Activated gamma-delta T cell (primary cell): ENCODE results near the gene INF2.
"Not testable (repeated sequence)": the region's sequence is repeated elsewhere in the genome, so short reads cannot be mapped to it uniquely, and the experiment has no call there.

ENCODE experiments used
- DNase-seq: peaks from one replicate; lab custom pipeline; 2025; lab: John Stamatoyannopoulos, UW
- total RNA-seq, 2 donors: gene quantifications; one replicate each; lab custom pipeline; 2026; lab: John Stamatoyannopoulos, UW

The INF2 gene
- 37.1 to 82.4 reads per million in 2 donors for total RNA-seq

DNA sequence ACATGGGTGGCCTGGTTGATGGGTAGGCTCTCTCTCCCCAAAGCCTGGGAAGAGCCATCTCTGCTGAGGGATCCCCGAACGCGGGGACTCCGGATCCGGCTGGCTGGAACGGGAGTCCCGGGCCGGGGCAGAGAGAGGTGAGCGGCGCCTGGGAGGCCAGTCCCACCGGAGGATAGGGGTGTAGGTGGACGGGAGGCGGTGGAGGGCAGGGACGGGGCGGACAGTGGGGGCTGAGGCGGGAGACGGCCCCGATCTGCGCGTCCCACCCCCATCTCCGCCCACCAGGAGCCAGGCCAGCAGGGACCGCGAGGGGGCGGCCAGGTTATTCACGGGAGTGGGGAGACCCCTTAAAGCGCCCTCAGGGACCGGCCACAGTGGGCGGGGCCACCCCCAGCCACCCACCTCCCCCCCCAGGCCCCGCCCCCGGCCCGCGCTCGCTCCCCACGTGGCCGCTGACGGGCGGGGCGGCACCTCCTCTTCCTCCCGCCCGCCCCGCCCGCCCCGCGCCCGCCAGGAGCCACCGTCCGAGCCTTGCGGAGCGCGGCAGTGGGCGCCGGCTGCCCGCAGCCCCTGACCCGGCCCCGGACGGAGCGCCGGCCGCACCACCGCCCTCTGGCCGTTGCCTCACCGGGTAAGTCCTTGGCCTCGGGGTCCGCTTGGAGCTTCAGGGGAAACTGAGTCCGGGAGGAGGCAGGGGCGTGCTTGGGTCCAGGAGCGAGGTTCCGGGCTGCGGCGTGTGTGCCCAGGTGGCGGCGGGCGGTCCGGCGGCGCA lies at the start of gene INF2:
Gene INF2 (plus strand): TSS at position 510 of the 772 bp plus-strand sequence. CDS start 11,748 bp downstream, outside the sequence.
- DNase-seq, result no peak

GRCh38 chr14:104639885-104640548 lies 49.4 kb upstream of the INF2 start:
- peak; percentile 24 for DNase-seq

DNA sequence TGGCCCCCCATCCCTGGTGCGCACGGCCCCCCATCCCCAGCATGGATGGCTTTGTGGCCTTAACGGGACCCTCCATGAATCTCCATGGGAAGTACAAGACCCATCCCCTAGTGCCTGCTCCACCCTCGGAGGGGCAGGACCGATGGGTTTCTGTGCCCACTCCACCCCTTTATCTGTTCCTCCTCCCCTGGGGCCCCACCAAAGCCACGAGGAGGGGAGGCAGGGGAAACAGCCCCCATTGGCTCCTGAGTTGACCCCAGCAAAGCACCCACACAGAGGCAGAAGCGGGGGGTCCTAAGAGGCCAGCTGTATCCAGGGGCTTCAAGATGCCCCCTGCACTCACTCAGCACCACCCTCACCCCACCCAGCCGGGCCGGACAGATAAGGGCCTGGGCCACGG lies 48.7 kb upstream of the INF2 start:
- no peak for DNase-seq

- no peak for DNase-seq
Observed at GRCh38 chr14:104641753-104642539, 47.5 kb upstream of the INF2 start.

GRCh38 chr14:104642540-104642868 lies 46.9 kb upstream of the INF2 start:
- DNase-seq, result no peak

GRCh38 chr14:104643306-104643705 lies 46.1 kb upstream of the INF2 start:
- no peak for DNase-seq

DNA sequence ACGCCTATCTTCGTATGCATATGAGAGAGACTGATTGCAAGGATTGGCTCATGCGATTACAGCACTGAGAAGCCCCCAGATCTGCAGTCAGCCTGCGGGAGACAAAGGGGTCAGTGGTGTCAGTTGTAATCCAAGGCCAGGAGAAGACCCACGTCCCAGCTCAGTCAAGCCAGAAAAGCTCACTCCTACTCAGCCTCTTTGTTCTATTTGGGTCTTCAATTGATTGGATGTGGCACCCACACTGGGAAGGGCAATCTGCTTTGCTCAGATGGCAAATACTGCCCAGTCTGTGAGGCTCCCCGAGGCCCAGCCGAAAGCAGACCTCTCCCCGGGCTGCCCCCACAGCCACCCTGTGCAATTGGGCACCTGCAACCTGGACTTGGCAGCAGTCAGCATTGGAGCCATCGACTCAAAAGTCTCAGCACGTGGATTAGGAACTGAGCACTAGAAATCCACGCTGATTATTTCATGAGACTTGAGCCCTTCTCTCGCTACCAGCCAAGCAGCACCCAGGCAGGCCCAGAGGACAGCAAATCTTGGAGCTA lies 45.3 kb upstream of the INF2 start:
- DNase-seq, result no peak

GRCh38 chr14:104644656-104645378 lies 44.6 kb upstream of the INF2 start:
- no peak for DNase-seq

DNA sequence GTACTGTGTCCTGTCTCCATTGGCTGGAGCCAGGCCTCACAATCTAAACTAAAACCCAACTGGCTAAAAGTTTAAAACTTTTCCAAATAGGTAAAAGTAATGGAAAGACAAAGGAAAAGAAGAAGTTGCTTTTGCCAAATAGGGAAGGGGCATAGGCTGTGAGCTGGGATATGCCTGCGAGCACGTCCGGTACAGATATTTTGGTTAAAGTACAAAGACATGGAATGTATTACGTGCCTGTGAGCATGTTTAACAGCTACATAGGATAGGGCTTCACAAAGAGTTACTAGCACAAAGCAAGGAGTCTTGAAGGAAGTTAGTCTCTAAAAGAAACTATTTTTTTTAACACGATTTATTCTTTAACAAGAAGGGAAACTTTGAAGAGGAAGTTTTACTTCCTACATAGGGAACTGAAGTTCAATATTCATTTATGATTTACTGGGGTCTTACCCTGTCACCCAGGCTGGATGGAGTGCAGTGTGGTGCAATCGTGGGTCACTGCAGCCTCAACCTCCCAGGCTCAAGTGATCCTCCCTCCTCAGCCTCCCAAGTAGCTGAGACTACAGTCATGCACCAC lies 41.9 kb upstream of the INF2 start:
- no peak for DNase-seq

- peak; percentile 32 for DNase-seq
Observed at GRCh38 chr14:104650057-104650980, 39.1 kb upstream of the INF2 start.

DNA sequence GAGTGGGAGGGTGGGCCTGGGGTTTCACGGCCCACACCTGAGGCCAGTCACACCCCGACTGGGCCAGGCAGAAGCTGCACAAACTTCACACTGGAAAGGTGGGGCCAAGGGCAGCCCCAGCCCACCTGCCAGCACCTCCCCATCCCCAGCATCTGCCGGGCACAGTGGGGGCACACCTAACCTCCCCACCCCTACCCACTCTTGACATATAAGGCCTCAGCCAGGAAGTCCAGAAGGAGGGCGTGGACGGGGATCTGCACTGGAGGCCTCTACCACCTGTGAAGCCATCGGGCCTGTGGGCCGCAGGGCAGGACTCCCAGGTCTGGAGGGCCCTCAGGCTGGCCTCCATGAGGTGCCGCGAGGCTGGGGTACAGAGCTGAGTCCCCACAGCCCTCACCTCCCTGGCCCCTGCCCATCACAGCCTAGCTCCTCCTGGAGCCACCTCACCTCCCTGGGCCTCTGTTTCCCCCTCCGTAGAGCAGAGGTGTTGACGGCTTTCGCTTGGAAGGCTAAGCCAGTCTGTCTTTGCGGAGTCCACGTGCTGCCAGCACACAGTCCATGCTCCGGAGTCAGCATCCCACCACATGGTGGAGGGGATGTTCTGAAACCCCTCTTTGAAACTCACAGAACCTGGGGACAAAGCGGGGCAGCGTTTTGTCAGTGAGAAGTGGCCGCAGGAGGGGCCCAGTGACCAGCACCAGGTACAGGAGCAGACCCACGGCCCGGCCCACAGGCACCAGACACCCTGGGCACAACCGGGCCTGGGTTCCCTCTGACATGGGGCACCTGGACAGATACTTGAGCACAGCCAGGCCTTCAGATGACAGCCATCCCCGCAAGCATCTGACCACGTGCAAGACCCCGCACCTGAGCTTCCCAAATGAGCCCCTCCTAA lies 38.2 kb upstream of the INF2 start:
- DNase-seq, result no peak

DNA sequence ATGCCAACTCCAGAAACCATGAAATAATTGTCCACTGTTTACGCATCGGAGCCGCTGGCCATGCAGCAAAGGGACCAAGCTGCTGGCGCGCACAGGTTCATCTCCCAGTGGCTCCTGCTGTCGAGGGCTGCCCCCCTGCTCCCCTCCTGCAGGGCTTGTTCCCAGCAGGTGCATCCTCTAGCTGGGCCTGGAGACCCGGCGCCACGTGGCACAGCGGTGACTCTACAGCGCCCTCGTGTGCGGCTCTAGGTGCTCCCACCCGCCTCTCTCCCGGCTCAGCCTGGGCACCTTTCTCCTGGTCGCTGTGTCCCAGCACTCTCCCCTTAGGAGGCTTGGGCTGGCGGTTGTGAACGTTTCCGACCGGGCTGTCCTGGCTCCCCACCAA lies 37.5 kb upstream of the INF2 start:
- DNase-seq, result no peak

GRCh38 chr14:104652386-104652785 lies 37.0 kb upstream of the INF2 start:
- DNase-seq, result no peak

GRCh38 chr14:104653130-104653920 lies 36.1 kb upstream of the INF2 start:
- not testable (repeated sequence) for DNase-seq

DNA sequence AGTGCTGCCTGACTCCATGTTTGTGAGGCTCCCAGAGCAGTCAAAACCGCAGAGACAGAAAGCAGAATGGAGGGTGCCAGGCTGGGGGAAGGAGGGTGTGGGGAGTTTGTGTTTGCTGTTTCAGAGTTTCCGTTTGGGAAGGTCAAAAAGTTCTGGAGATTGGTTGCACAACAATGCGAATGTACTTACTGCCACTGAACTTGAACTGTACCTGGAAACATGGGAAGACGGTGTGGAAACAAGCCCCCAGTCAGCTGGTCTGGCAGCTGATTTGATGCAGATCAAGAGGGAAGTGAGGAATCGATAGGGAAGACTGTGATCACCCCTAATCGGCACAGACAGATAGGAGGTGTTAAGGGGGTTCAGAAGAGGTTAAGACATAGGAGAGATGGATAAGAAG lies 35.3 kb upstream of the INF2 start:
- no peak for DNase-seq

DNA sequence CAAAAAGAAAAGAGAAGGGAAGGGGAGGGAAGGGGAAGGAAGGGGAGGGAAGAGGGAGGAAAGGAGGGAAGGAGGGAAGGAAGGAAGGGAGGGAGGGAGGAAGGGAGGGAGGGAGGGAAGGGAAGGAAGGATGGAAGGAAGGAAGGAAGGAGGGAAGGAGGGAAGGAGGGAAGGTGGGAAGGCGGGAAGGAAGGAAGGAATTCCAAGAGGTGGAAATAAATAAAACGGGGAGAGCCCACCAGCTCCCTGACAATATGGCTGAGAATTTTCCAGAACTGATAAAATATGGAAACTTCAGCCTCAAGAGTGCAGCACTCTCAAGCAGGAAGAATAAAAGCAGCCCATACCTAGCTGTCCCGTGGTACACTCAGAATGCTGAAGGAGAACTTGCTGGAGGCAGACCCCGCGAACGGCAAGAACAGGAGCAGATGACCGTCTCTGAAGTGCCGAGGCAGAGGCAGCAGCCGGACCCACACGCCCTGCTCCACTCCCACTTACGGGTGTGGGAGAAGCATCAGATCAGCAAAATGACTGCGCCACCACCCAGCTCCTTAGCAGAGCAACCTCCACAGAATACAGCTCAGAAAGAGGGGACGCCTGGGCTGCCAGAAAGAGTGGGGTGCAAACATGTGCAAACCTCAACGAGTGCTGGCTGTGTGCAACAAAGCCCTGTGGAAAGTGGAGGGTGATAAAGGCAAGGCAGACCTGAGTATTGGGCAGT lies 34.1 kb upstream of the INF2 start:
- DNase-seq, result no peak

DNA sequence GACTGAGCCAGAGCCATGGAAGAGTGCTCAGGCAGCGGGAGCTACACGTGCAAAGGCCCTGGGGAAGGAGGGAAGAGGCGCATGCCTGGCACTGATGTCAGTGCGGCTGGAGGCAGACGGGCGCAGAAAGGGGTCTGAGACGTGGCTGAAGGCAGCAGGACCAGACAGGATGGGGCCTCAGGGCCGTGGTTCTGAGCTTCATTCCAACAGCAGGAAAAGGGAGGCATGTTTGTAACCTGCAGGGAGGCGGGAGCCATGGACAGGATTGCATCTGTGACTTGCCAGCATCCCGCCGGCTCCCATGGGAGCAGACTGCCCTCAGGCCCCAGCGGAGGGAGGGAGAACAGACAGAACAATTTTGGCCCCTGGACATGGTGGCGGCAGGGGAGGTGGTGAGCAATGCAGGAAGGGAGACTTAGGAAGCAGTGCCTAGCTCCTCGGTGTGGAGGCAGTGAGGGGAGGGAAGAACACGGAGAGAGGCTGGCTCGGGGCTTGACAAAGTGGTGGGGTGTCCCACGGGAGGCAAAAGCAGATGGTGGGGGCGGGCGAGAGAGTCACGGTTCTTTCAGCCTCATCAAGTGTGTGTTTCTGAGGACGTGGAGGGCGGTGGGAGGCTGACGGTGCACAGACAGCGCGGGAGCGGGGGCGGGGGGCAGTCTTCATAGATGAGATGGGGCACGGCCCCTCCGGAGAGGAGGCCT lies 33.3 kb upstream of the INF2 start:
- DNase-seq, result no peak
